Peyer's patch (tissue), 4 donors: ENCODE data around the gene TRIP6. TPM values are rescaled to one million over a fixed set of nuclear protein-coding genes. Genes with fewer than 3 reads are reported as not detected.

Experiments
- DNase-seq, 3 donors: peaks; one replicate each; pipeline ENCODE4 v3.0.0-alpha.2; 2017 to 2019
- H3K27ac ChIP-seq, 4 donors: fragments of 200-600 bp; sonication (generic); one replicate each; pipeline ENCODE4 v1.5.1; 2016 to 2019
- H3K27me3 ChIP-seq, 2 donors: fragments of 200-600 bp; sonication (generic); one replicate each; pipeline ENCODE4 v1.5.1; 2019
- H3K36me3 ChIP-seq, 3 donors: fragments of 200-600 bp; sonication (generic); one replicate each; pipeline ENCODE4 v1.5.1; 2016 to 2019
- H3K4me1 ChIP-seq, 4 donors: fragments of 200-600 bp; sonication (generic); one replicate each; pipeline ENCODE4 v1.5.1; 2016 to 2019
- H3K4me3 ChIP-seq, 4 donors: fragments of 200-600 bp; sonication (generic); 1 replicate in 3 of 4; 2 replicates in 1 of 4; pipeline ENCODE4 v1.5.1; 2016 to 2019; ENCODE audit warnings: mild to moderate bottlenecking in 1 of 4
- H3K9me3 ChIP-seq, 4 donors: fragments of 200-600 bp; sonication (generic); one replicate each; pipeline ENCODE4 v1.5.1; 2016 to 2019; ENCODE audit warnings: mild to moderate bottlenecking in 1 of 4
- CTCF ChIP-seq, 6 experiments: fragments of 450-650 bp in 4 of 6; fragments of 200-600 bp in 2 of 6; sonication (generic) in 1 of 6; IDR thresholded peaks; one replicate each; pipeline ENCODE4 v1.5.1; 2017 to 2019; ENCODE audit warnings: antibody characterized with exemption in 6 of 6, mild to moderate bottlenecking in 3 of 6, moderate library complexity in 1 of 6
- POLR2A ChIP-seq, 2 donors: fragments of 450-650 bp; IDR thresholded peaks; one replicate each; pipeline ENCODE4 v1.5.1; 2017; ENCODE audit warnings: antibody characterized with exemption in 2 of 2, mild to moderate bottlenecking in 2 of 2, moderate library complexity in 2 of 2
- total RNA-seq, 4 donors: library from RNA; depleted of rRNA; stranded (reverse); fragments of >200 nt; gene quantifications; one replicate each; pipeline ENCODE4 v1.1.0, GENCODE V29; 2016

Gene TRIP6
- total RNA-seq, 4 donors from 2014 or later, result 8.8 to 22.3 (median 15.4) TPM

- Histone ChIP-seq H3K4me1 (peaks cover 0 to 57% (median 27%) of the 10 kb centered on the region in 4 donors), H3K4me3 (peak overlapping the region; percentile 37 to 70 (median 61)), H3K36me3 (no peaks in the 10 kb centered on the region), H3K27me3 (peaks cover 0 to 16% of the 10 kb centered on the region in 2 donors), H3K9me3 (no peaks in the 10 kb centered on the region), H3K27ac (peak overlapping the region in 3 of 4 donors; percentile 35 to 86 (median 82))
- TF ChIP-seq CTCF (IDR thresholded peaks at IDR 0.05) (peak; percentile 49 to 87 (median 84)), POLR2A (IDR thresholded peaks at IDR 0.05) (no peak)
- peak; percentile 52 to 78 (median 78) for DNase-seq
Measured at GRCh38 chr7:100894860-100895700, 27.9 kb downstream of the TRIP6 start.

GRCh38 chr7:100895701-100895955 lies 28.4 kb downstream of the TRIP6 start, which contains the start of gene ACHE:
TSS of gene ACHE (minus strand) at chr7:100895888. CDS start at chr7:100894232, 1,656 bp downstream.
- no peak for TF ChIP-seq CTCF (IDR thresholded peaks at IDR 0.05)
- peak in 1 of 2 donors; percentile 6 for TF ChIP-seq POLR2A (IDR thresholded peaks at IDR 0.05)
- peak within 1 kb of the TSS; percentile 37 to 70 (median 61) for H3K4me3 ChIP-seq
- H3K27me3 ChIP-seq, result peaks cover 0 to 16% of the 10 kb centered on the region in 2 donors
- H3K4me1 ChIP-seq, result peaks cover 0 to 51% (median 23%) of the 10 kb centered on the region in 4 donors
- no peaks in the 10 kb centered on the region for H3K36me3 ChIP-seq
- no peak for DNase-seq
- H3K9me3 ChIP-seq, result no peaks in the 10 kb centered on the region
- peak within 1 kb of the TSS in 3 of 4 donors; percentile 35 to 86 (median 82) for H3K27ac ChIP-seq

- Histone ChIP-seq H3K4me1 (peaks cover 0 to 46% (median 18%) of the 10 kb centered on the region in 4 donors), H3K27ac (peak overlapping the region in 3 of 4 donors; percentile 35 to 86 (median 82)), H3K36me3 (no peaks in the 10 kb centered on the region), H3K27me3 (peaks cover 0 to 16% of the 10 kb centered on the region in 2 donors), H3K9me3 (no peaks in the 10 kb centered on the region), H3K4me3 (peak overlapping the region; percentile 37 to 70 (median 61))
- DNase-seq, result peak in 2 of 3 donors; percentile 81 to 84
- no peak for TF ChIP-seq CTCF (IDR thresholded peaks at IDR 0.05)
- TF ChIP-seq POLR2A (IDR thresholded peaks at IDR 0.05), result peak; percentile 40 to 71
Measured at GRCh38 chr7:100895956-100896731, 29.0 kb downstream of the TRIP6 start.

- H3K27me3 ChIP-seq, result peaks cover 0 to 16% of the 10 kb centered on the region in 2 donors
- no peaks in the 10 kb centered on the region for H3K9me3 ChIP-seq
- DNase-seq, result peak in 2 of 3 donors; percentile 83 to 88
- peak overlapping the region in 3 of 4 donors; percentile 60 to 70 (median 62) for H3K4me3 ChIP-seq
- peak overlapping the region in 3 of 4 donors; percentile 36 to 86 (median 82) for H3K27ac ChIP-seq
- no peaks in the 10 kb centered on the region for H3K36me3 ChIP-seq
- H3K4me1 ChIP-seq, result peaks cover 0 to 44% (median 17%) of the 10 kb centered on the region in 4 donors
- TF ChIP-seq CTCF (IDR thresholded peaks at IDR 0.05), result peak; percentile 61 to 91 (median 77)
- no peak for TF ChIP-seq POLR2A (IDR thresholded peaks at IDR 0.05)
Measured at GRCh38 chr7:100896732-100897608, 29.8 kb downstream of the TRIP6 start.
